ENCODE results near the gene ZDHHC24. TPM values are rescaled to one million over a fixed set of nuclear protein-coding genes. Genes with fewer than 3 reads are reported as not detected.

The ZDHHC24 gene
- total RNA-seq, 1 experiment from 2014 or later: 29.5 TPM

GRCh38 chr11:66510271-66510989 is 35.4 kb downstream of the ZDHHC24 start, which contains the start of gene BBS1:
Gene BBS1 (plus strand): TSS chr11:66510635. CDS start chr11:66510660, 25 bp downstream.
- Histone ChIP-seq H3K36me3 (ENCODE audit: control insufficient read depth, insufficient read depth, low read length) (no peaks in the 10 kb centered on the region; the same call in 1 of the 2 replicates), H3K4me1 (ENCODE audit: control insufficient read depth, insufficient read depth, low read length) (peaks cover 6% of the 10 kb centered on the region), H3K9me3 (ENCODE audit: control insufficient read depth, insufficient read depth, low read depth, low read length) (no peaks in the 10 kb centered on the region), H3K27me3 (ENCODE audit: control insufficient read depth, insufficient read depth, low read length) (no peaks in the 10 kb centered on the region), H3K4me3 (ENCODE audit: low read depth in 2 of 2, low read length in 2 of 2) (peak within 1 kb of the TSS; percentile 80 to 96), H3K27ac (ENCODE audit: low read length) (peak within 1 kb of the TSS; percentile 88)
- ChIA-PET POLR2A (no interaction called here), CTCF (no interaction called here)
- ATAC-seq: peak; percentile 99
- TF ChIP-seq CTCF (IDR thresholded peaks at IDR 0.05) (no peak), POLR2AphosphoS5 (IDR thresholded peaks at IDR 0.05; ENCODE audit: low read depth, low read length) (peak; percentile 91), TCF7L2 (IDR thresholded peaks at IDR 0.05; ENCODE audit: low read depth, low read length) (no peak), SIN3A (IDR thresholded peaks at IDR 0.05; ENCODE audit: borderline replicate concordance, insufficient read depth, low read depth, low read length) (peak; percentile 99)
- TF ChIP-seq, protein P1, sequence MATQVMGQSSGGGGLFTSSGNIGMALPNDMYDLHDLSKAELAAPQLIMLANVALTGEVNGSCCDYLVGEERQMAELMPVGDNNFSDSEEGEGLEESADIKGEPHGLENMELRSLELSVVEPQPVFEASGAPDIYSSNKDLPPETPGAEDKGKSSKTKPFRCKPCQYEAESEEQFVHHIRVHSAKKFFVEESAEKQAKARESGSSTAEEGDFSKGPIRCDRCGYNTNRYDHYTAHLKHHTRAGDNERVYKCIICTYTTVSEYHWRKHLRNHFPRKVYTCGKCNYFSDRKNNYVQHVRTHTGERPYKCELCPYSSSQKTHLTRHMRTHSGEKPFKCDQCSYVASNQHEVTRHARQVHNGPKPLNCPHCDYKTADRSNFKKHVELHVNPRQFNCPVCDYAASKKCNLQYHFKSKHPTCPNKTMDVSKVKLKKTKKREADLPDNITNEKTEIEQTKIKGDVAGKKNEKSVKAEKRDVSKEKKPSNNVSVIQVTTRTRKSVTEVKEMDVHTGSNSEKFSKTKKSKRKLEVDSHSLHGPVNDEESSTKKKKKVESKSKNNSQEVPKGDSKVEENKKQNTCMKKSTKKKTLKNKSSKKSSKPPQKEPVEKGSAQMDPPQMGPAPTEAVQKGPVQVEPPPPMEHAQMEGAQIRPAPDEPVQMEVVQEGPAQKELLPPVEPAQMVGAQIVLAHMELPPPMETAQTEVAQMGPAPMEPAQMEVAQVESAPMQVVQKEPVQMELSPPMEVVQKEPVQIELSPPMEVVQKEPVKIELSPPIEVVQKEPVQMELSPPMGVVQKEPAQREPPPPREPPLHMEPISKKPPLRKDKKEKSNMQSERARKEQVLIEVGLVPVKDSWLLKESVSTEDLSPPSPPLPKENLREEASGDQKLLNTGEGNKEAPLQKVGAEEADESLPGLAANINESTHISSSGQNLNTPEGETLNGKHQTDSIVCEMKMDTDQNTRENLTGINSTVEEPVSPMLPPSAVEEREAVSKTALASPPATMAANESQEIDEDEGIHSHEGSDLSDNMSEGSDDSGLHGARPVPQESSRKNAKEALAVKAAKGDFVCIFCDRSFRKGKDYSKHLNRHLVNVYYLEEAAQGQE (IDR thresholded peaks at IDR 0.05; ENCODE audit: insufficient read depth in 1 of 2, low read depth in 2 of 2, low read length in 1 of 2): peak in 1 of 2 experiments; percentile 71; a peak in 1 of 4 replicates
- BruUV-seq (replicated peaks): no TSS peak
- DNase-seq (ENCODE audit: low read depth, low spot score): peak; percentile 42
- in situ Hi-C loops (cut with HindIII; ENCODE audit: low pct_unique_long_range_greater_than_20kb, low sequenced_read_pairs) (no loop called here), intact Hi-C loops (cut with micrococcal nuclease; ENCODE audit: unreplicated experiment) (no loop called here)

- ChIA-PET CTCF (no interaction called here), POLR2A (no interaction called here)
- ATAC-seq (no peak), DNase-seq (ENCODE audit: low read depth, low spot score) (no peak)
- Histone ChIP-seq H3K9me3 (ENCODE audit: control insufficient read depth, insufficient read depth, low read depth, low read length) (no peaks in the 10 kb centered on the region), H3K27me3 (ENCODE audit: control insufficient read depth, insufficient read depth, low read length) (no peaks in the 10 kb centered on the region), H3K4me1 (ENCODE audit: control insufficient read depth, insufficient read depth, low read length) (peaks cover 6% of the 10 kb centered on the region), H3K36me3 (ENCODE audit: control insufficient read depth, insufficient read depth, low read length) (no peaks in the 10 kb centered on the region; the same call in 1 of the 2 replicates), H3K4me3 (ENCODE audit: low read depth in 2 of 2, low read length in 2 of 2) (no peak overlapping the region), H3K27ac (ENCODE audit: low read length) (no peak overlapping the region)
- TF ChIP-seq, protein P1 (IDR thresholded peaks at IDR 0.05; ENCODE audit: insufficient read depth in 1 of 2, low read depth in 2 of 2, low read length in 1 of 2): no peak
- no peak for TF ChIP-seq SIN3A (IDR thresholded peaks at IDR 0.05; ENCODE audit: borderline replicate concordance, insufficient read depth, low read depth, low read length)
- TF ChIP-seq POLR2AphosphoS5 (IDR thresholded peaks at IDR 0.05; ENCODE audit: low read depth, low read length): no peak
- TF ChIP-seq TCF7L2 (IDR thresholded peaks at IDR 0.05; ENCODE audit: low read depth, low read length): no peak
- no peak for TF ChIP-seq CTCF (IDR thresholded peaks at IDR 0.05)
- no TSS peak for BruUV-seq (replicated peaks)
- intact Hi-C loops (cut with micrococcal nuclease; ENCODE audit: unreplicated experiment) (no loop called here), in situ Hi-C loops (cut with HindIII; ENCODE audit: low pct_unique_long_range_greater_than_20kb, low sequenced_read_pairs) (no loop called here)
These were observed 36.7 kb downstream of the ZDHHC24 start for GRCh38 chr11:66509131-66509561.

Measured in Panc1 (cell line).